Heart left ventricle (tissue), 13 donors: Measurements from ENCODE around the gene CDK12.

Experiments used
- CTCF ChIP-seq, 12 donors: fragments of 200-600 bp; sonication (generic) in 4 of 12; IDR thresholded peaks; one replicate each; pipeline versions ENCODE4 v1.5.0 to v1.8.0; 2018 to 2022; ENCODE audit warnings: antibody characterized with exemption in 12 of 12, mild to moderate bottlenecking in 5 of 12
- POLR2A ChIP-seq, 2 donors: fragments of 450-650 bp; IDR thresholded peaks; one replicate each; pipeline ENCODE4 v1.6.1; 2017; ENCODE audit warnings: antibody characterized with exemption in 2 of 2, mild to moderate bottlenecking in 2 of 2, moderate library complexity in 2 of 2
- donor health status: ischemic (EF 13 %, LVEDD 7.1; RV severe dilation, severe dysfunction).
- donor health status: DM: no; HTN: yes; CAD: no.
- donor health status: DM: no; HTN: no; CAD: no.
- donor health status: ischemic (EF 25% LVEDD 6.9; RV normal size, moderate dysfunction).
- donor health status: ischemic (EF 25% LVEDD 5.7; RV mildly dilated, moderate dysfunction).
- donor health status: ischemic (EF 35%, LVEDD 5.7; RV mildly dilated, moderate dysfunction).
- donor health status: nonischemic (EF 11% LVEDD 7.7; RV severe dilation, severe dysfunction).
- donor health status: DM: yes; HTN: yes; CAD: no.
- donor health status: PGD.
- donor health status: ischemic (EF 29% LVEDD 5.4; RV normal size, mild dysfunction).
- donor health status: nonischemic (EF 23%, LVEDD 6.1; RV moderate dilation, normal function).

GRCh38 chr17:39447561-39447960 lies 13.7 kb upstream of the CDK12 start:
- TF ChIP-seq CTCF (IDR thresholded peaks at IDR 0.05) (no peak), POLR2A (IDR thresholded peaks at IDR 0.05) (no peak)
